B cell (primary cell): Measurements from ENCODE around the gene CCDC28A.

ENCODE experiments used
- EZH2 ChIP-seq: IDR thresholded peaks from 2 replicates; pipeline ENCODE4 v1.6.1; 2012; ENCODE audit warnings: borderline replicate concordance, low read depth, mild to moderate bottlenecking, moderate library complexity, low read length; ENCODE audit not compliant: insufficient read depth, poor library complexity, severe bottlenecking
- TF ChIP-seq, protein P1 (sequence below): fragments of 200-600 bp; IDR thresholded peaks from one replicate; pipeline ENCODE4 v1.8.0; 2022; ENCODE audit warnings: antibody characterized with exemption, mild to moderate bottlenecking

DNA sequence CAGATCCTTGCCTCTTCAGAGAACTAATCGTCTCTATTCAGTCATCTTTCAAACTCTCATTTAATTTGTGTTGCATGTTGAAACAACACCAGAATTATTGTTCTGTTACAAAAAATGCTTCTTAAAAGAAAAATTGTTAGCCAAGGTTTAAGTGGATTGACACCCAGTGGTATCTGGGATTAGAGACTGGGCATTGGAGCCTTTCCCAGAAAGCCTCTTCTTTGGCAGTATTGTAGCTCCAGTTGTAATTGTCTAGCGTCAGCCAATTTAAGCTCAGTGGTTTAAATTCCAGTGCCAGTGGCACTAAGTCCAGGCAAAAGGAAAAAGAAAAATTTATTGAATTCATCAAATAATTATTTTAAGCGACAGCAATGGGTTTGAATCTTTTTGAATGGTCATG lies 801 bp downstream of the CCDC28A start:
- TF ChIP-seq EZH2: no peak
- TF ChIP-seq, protein P1, sequence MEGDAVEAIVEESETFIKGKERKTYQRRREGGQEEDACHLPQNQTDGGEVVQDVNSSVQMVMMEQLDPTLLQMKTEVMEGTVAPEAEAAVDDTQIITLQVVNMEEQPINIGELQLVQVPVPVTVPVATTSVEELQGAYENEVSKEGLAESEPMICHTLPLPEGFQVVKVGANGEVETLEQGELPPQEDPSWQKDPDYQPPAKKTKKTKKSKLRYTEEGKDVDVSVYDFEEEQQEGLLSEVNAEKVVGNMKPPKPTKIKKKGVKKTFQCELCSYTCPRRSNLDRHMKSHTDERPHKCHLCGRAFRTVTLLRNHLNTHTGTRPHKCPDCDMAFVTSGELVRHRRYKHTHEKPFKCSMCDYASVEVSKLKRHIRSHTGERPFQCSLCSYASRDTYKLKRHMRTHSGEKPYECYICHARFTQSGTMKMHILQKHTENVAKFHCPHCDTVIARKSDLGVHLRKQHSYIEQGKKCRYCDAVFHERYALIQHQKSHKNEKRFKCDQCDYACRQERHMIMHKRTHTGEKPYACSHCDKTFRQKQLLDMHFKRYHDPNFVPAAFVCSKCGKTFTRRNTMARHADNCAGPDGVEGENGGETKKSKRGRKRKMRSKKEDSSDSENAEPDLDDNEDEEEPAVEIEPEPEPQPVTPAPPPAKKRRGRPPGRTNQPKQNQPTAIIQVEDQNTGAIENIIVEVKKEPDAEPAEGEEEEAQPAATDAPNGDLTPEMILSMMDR: no peak
